Tibial artery (tissue), 4 donors: ENCODE data around the gene CDK6.

Source experiments
- DNase-seq, 2 donors: peaks; one replicate each; pipeline ENCODE4 v3.0.0-alpha.2; 2019
- H3K27ac ChIP-seq, 2 donors: fragments of 200-600 bp; sonication (generic) in 1 of 2; 1 replicate in 1 of 2; 2 replicates in 1 of 2; pipeline ENCODE4 v1.5.1; 2018 to 2019; ENCODE audit warnings: mild to moderate bottlenecking in 1 of 2
- H3K27me3 ChIP-seq, 2 donors: fragments of 200-600 bp; sonication (generic) in 1 of 2; one replicate each; pipeline versions ENCODE4 v1.5.1 to v1.6.0; 2016 to 2019
- H3K36me3 ChIP-seq, 3 donors: fragments of 200-600 bp; sonication (generic) in 2 of 3; one replicate each; pipeline ENCODE4 v1.5.1; 2016 to 2019; ENCODE audit warnings: mild to moderate bottlenecking in 2 of 3
- H3K4me1 ChIP-seq, 4 donors: fragments of 200-600 bp; sonication (generic) in 2 of 4; 1 replicate in 3 of 4; 2 replicates in 1 of 4; pipeline ENCODE4 v1.5.1; 2016 to 2019
- H3K4me3 ChIP-seq, 2 donors: fragments of 200-600 bp; sonication (generic) in 1 of 2; 1 replicate in 1 of 2; 2 replicates in 1 of 2; pipeline ENCODE4 v1.5.1; 2018 to 2019; ENCODE audit warnings: mild to moderate bottlenecking in 2 of 2
- H3K9me3 ChIP-seq, 3 donors: fragments of 200-600 bp; sonication (generic) in 1 of 3; one replicate each; pipeline ENCODE4 v1.5.1; 2016 to 2019
- CTCF ChIP-seq, 2 experiments: fragments of 200-600 bp in 1 of 2; fragments of 450-650 bp in 1 of 2; IDR thresholded peaks; one replicate each; pipeline ENCODE4 v1.5.1; 2017 to 2019; ENCODE audit warnings: antibody characterized with exemption in 2 of 2, mild to moderate bottlenecking in 1 of 2, moderate library complexity in 1 of 2
- intact Hi-C: fragments of 100-400 bp; cut with DNase I; formaldehyde crosslinking; loops from one replicate; pipeline ENCODE4 v1.15.0; 2023; ENCODE audit warnings: low total_unique reads

CDK6 gene

GRCh38 chr7:92632791-92633190, 203.6 kb downstream of the CDK6 start:
- H3K4me1 ChIP-seq: peaks cover 0 to 53% (median 27%) of the 10 kb centered on the region in 4 donors
- H3K9me3 ChIP-seq: no peaks in the 10 kb centered on the region
- no peak for DNase-seq
- H3K4me3 ChIP-seq: no peak overlapping the region
- intact Hi-C loops: loop anchor here (5.0 kb wide), 1 partner anchor 200 kb away; no protein-coding TSS in a partner anchor
- H3K27ac ChIP-seq: peak overlapping the region in 1 of 2 donors; percentile 38
- H3K36me3 ChIP-seq: no peaks in the 10 kb centered on the region
- TF ChIP-seq CTCF (IDR thresholded peaks at IDR 0.05): no peak
- no peaks in the 10 kb centered on the region for H3K27me3 ChIP-seq

GRCh38 chr7:92631850-92632487, 204.4 kb downstream of the CDK6 start:
- Histone ChIP-seq H3K27me3 (no peaks in the 10 kb centered on the region), H3K4me1 (peaks cover 0 to 53% (median 27%) of the 10 kb centered on the region in 4 donors), H3K9me3 (no peaks in the 10 kb centered on the region), H3K36me3 (peaks cover 0 to 4% (median 0%) of the 10 kb centered on the region in 3 donors), H3K27ac (peak overlapping the region in 1 of 2 donors; percentile 20), H3K4me3 (no peak overlapping the region)
- TF ChIP-seq CTCF (IDR thresholded peaks at IDR 0.05): no peak
- DNase-seq: no peak
- intact Hi-C loops: loop anchor here (5.0 kb wide), 1 partner anchor 200 kb away; no protein-coding TSS in a partner anchor

GRCh38 chr7:92631067-92631849, 205.1 kb downstream of the CDK6 start:
- Histone ChIP-seq H3K4me1 (peaks cover 0 to 46% (median 27%) of the 10 kb centered on the region in 4 donors), H3K9me3 (no peaks in the 10 kb centered on the region), H3K27me3 (no peaks in the 10 kb centered on the region), H3K36me3 (peaks cover 0 to 4% (median 0%) of the 10 kb centered on the region in 3 donors), H3K4me3 (no peak overlapping the region), H3K27ac (no peak overlapping the region)
- no peak for TF ChIP-seq CTCF (IDR thresholded peaks at IDR 0.05)
- DNase-seq: no peak
- intact Hi-C loops: loop anchor here (5.0 kb wide), 1 partner anchor 201 kb away; no protein-coding TSS in a partner anchor

- Histone ChIP-seq H3K9me3 (no peaks in the 10 kb centered on the region), H3K36me3 (peaks cover 0 to 4% (median 0%) of the 10 kb centered on the region in 3 donors), H3K4me3 (no peak overlapping the region), H3K4me1 (peaks cover 0 to 31% (median 17%) of the 10 kb centered on the region in 4 donors), H3K27ac (no peak overlapping the region), H3K27me3 (no peaks in the 10 kb centered on the region)
- DNase-seq: no peak
- no peak for TF ChIP-seq CTCF (IDR thresholded peaks at IDR 0.05)
- intact Hi-C loops: loop anchor here (5.0 to 10.0 kb wide), 2 partner anchors 65 to 203 kb away; no protein-coding TSS in a partner anchor
Measured at GRCh38 chr7:92629779-92630178, 206.6 kb downstream of the CDK6 start.

- Histone ChIP-seq H3K36me3 (peaks cover 0 to 4% (median 0%) of the 10 kb centered on the region in 3 donors), H3K4me1 (peaks cover 0 to 13% (median 4%) of the 10 kb centered on the region in 4 donors), H3K27ac (no peak overlapping the region), H3K9me3 (no peaks in the 10 kb centered on the region), H3K4me3 (no peak overlapping the region), H3K27me3 (no peaks in the 10 kb centered on the region)
- no peak for TF ChIP-seq CTCF (IDR thresholded peaks at IDR 0.05)
- DNase-seq: no peak
- intact Hi-C loops: loop anchor here (10.0 kb wide), 1 partner anchor 67 kb away; no protein-coding TSS in a partner anchor
Measured at GRCh38 chr7:92627956-92628355, 208.4 kb downstream of the CDK6 start.
